ENCODE results near the gene TM4SF18. TPM values are rescaled to one million over a fixed set of nuclear protein-coding genes. Genes with fewer than 3 reads are reported as not detected.

Gene TM4SF18
- total RNA-seq, 1 experiment from 2014 or later = not detected

DNA sequence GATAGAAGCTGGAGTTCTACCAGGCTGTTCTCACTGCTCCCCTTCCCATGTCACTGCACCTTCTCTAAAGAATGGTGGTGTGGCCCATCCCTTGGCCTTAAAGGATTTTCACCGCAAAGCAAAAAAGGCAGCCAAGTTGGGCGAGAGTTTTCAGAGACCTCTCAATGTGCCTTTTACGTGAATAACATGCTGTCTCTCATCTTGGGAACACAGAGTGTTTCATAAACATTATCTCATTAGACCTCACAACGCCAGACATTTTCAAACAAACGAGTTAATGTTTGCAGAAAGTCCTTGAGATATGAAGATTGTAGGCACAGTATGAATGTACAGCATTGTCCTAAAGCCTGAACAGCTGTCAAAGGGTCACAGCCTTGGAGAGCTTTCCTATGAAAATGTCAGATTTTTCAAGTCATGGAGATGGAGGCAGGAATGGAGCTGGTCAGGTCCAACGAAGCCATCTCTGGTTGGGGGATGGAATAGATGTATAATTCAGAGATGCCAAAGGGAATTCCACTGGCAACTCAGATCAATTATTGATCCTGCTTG lies 22.7 kb upstream of the TM4SF18 start:
- TF ChIP-seq, protein P1, sequence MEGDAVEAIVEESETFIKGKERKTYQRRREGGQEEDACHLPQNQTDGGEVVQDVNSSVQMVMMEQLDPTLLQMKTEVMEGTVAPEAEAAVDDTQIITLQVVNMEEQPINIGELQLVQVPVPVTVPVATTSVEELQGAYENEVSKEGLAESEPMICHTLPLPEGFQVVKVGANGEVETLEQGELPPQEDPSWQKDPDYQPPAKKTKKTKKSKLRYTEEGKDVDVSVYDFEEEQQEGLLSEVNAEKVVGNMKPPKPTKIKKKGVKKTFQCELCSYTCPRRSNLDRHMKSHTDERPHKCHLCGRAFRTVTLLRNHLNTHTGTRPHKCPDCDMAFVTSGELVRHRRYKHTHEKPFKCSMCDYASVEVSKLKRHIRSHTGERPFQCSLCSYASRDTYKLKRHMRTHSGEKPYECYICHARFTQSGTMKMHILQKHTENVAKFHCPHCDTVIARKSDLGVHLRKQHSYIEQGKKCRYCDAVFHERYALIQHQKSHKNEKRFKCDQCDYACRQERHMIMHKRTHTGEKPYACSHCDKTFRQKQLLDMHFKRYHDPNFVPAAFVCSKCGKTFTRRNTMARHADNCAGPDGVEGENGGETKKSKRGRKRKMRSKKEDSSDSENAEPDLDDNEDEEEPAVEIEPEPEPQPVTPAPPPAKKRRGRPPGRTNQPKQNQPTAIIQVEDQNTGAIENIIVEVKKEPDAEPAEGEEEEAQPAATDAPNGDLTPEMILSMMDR (IDR thresholded peaks at IDR 0.05; ENCODE audit: unreplicated experiment) = no peak
- Mint-ChIP-seq H3K27ac (ENCODE audit: low read depth, unreplicated experiment) (no peak overlapping the region), H3K4me3 (ENCODE audit: unreplicated experiment) (no peak overlapping the region), H3K4me1 (ENCODE audit: insufficient read depth, unreplicated experiment) (no peaks in the 10 kb centered on the region), H3K27me3 (ENCODE audit: insufficient read depth, unreplicated experiment) (no peaks in the 10 kb centered on the region), H3K36me3 (ENCODE audit: insufficient read depth, unreplicated experiment) (no peaks in the 10 kb centered on the region), H3K9me3 (ENCODE audit: unreplicated experiment) (no peaks in the 10 kb centered on the region)
- ChIA-PET POLR2A (interaction anchor here (0.9 to 2.4 kb wide), 4 partner anchors 15 to 58 kb away, joined by 3 to 9 read pairs (median 6); partner anchors contain the start of gene TM4SF1), CTCF (interaction anchor here (0.6 to 9.7 kb wide), 9 partner anchors 7 to 389 kb away, joined by 3 to 155 read pairs (median 4); partner anchors contain the start of gene TM4SF4)
- no peak for DNase-seq (ENCODE audit: unreplicated experiment)
- no TSS peak for BruUV-seq (replicated peaks)
- intact Hi-C loops (cut with micrococcal nuclease) = no loop called here

DNA sequence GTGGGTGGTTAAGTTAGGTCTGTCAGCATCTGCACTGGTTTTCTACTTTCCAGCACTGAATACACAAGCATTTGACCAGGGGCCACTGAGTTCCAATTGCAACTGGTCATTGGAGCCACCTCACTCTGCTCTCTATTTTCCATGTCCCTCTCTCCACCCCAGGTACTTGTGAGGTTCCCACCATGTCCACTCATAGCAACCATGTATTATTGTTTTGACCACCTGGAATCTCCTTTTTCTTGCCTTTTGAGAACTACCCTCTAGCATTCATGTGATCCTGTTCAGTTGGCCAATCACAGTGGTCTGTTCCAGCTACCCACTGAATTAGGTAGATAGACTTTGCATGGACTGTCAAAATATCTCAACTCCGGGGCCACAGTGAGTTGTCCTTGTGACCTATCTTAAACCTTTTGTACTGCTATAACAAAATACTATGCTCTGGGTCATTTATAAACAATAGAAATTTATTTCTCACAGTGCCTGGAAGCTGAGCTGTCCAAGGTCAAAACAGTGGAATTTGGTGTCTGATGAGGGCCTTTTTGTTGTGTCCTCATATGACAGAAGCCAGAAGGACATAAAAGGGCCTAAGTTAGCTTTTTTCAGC lies 20.2 kb upstream of the TM4SF18 start:
- intact Hi-C loops (cut with micrococcal nuclease) = no loop called here
- POLR2A ChIA-PET = interaction anchor here (0.6 to 2.2 kb wide), 5 partner anchors 17 to 122 kb away, joined by 3 to 8 read pairs (median 4); no protein-coding TSS in a partner anchor
- no peaks in the 10 kb centered on the region for H3K27me3 Mint-ChIP-seq (ENCODE audit: insufficient read depth, unreplicated experiment)
- no peak overlapping the region for H3K4me3 Mint-ChIP-seq (ENCODE audit: unreplicated experiment)
- BruUV-seq (replicated peaks) = no TSS peak
- H3K4me1 Mint-ChIP-seq (ENCODE audit: insufficient read depth, unreplicated experiment) = no peaks in the 10 kb centered on the region
- H3K36me3 Mint-ChIP-seq (ENCODE audit: insufficient read depth, unreplicated experiment) = no peaks in the 10 kb centered on the region
- CTCF ChIA-PET = interaction anchor here (0.6 to 9.7 kb wide), 22 partner anchors 10 to 419 kb away, joined by 3 to 155 read pairs (median 4); partner anchors contain the start of genes TM4SF1 and TM4SF4
- TF ChIP-seq, protein P1 (IDR thresholded peaks at IDR 0.05; ENCODE audit: unreplicated experiment) = no peak
- no peaks in the 10 kb centered on the region for H3K9me3 Mint-ChIP-seq (ENCODE audit: unreplicated experiment)
- no peak for DNase-seq (ENCODE audit: unreplicated experiment)
- no peak overlapping the region for H3K27ac Mint-ChIP-seq (ENCODE audit: low read depth, unreplicated experiment)

DNA sequence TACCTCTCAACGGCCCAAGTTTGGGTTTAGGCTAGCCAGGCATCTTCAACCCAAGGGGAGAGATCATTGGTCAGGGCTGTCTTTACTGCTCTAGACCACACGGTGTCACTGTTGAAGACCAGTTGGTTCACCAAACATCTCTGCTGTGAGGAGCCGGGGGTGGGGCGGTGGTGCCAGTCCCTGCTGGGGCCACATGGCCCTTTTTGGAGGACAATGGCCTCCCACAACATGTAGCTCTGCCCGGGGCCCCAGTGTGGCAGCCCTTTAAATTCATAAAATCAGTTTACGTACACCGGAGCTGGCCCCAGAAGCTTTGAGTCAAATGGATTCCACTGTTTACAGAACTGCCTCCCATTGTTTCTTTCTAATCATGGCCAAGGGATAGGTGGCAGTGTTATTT lies 19.1 kb upstream of the TM4SF18 start:
- CTCF ChIA-PET = interaction anchor here (0.5 to 9.7 kb wide), 35 partner anchors 9 to 1040 kb away, joined by 3 to 155 read pairs (median 4); partner anchors contain the start of genes TM4SF1, TM4SF18 and TM4SF4
- H3K36me3 Mint-ChIP-seq (ENCODE audit: insufficient read depth, unreplicated experiment) = no peaks in the 10 kb centered on the region
- POLR2A ChIA-PET = interaction anchor here (0.7 to 2.2 kb wide), 5 partner anchors 18 to 121 kb away, joined by 3 to 8 read pairs (median 3); no protein-coding TSS in a partner anchor
- no TSS peak for BruUV-seq (replicated peaks)
- TF ChIP-seq, protein P1 (IDR thresholded peaks at IDR 0.05; ENCODE audit: unreplicated experiment) = peak; percentile 89
- no peak overlapping the region for H3K4me3 Mint-ChIP-seq (ENCODE audit: unreplicated experiment)
- no peaks in the 10 kb centered on the region for H3K9me3 Mint-ChIP-seq (ENCODE audit: unreplicated experiment)
- no peak overlapping the region for H3K27ac Mint-ChIP-seq (ENCODE audit: low read depth, unreplicated experiment)
- intact Hi-C loops (cut with micrococcal nuclease) = loop anchor here (1.0 kb wide), 2 partner anchors 41 to 128 kb away; no protein-coding TSS in a partner anchor
- no peaks in the 10 kb centered on the region for H3K4me1 Mint-ChIP-seq (ENCODE audit: insufficient read depth, unreplicated experiment)
- peak; percentile 79 for DNase-seq (ENCODE audit: unreplicated experiment)
- no peaks in the 10 kb centered on the region for H3K27me3 Mint-ChIP-seq (ENCODE audit: insufficient read depth, unreplicated experiment)

DNA sequence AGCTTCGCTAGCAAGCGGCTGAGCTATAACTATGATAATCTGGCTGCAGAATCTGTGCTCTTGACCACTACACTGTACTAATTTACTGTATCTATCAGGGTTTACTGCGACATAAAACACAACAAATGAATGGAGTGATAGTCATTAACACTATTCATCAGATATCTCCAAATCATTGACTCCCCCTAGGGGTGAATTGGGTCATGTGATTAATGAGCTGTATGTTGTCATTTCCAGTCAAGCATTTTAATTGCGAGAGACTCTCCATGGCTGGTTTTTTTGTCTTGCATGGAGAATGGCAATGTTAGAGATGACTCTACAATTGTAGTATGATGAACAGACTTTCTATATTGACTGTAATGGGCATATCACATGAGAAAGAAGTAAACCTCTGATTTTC lies 10.5 kb upstream of the TM4SF18 start:
- no peaks in the 10 kb centered on the region for H3K27me3 Mint-ChIP-seq (ENCODE audit: insufficient read depth, unreplicated experiment)
- BruUV-seq (replicated peaks) = no TSS peak
- no peaks in the 10 kb centered on the region for H3K9me3 Mint-ChIP-seq (ENCODE audit: unreplicated experiment)
- TF ChIP-seq, protein P1 (IDR thresholded peaks at IDR 0.05; ENCODE audit: unreplicated experiment) = no peak
- DNase-seq (ENCODE audit: unreplicated experiment) = peak; percentile 24
- H3K36me3 Mint-ChIP-seq (ENCODE audit: insufficient read depth, unreplicated experiment) = no peaks in the 10 kb centered on the region
- H3K4me3 Mint-ChIP-seq (ENCODE audit: unreplicated experiment) = no peak overlapping the region
- CTCF ChIA-PET = interaction anchor here (0.6 to 2.5 kb wide), 12 partner anchors 9 to 1419 kb away, joined by 3 to 18 read pairs (median 4); partner anchors contain the start of gene SIAH2
- POLR2A ChIA-PET = interaction anchor here (0.6 to 1.0 kb wide), 2 partner anchors 42 to 147 kb away, joined by 3 to 5 read pairs; no protein-coding TSS in a partner anchor
- intact Hi-C loops (cut with micrococcal nuclease) = no loop called here
- H3K27ac Mint-ChIP-seq (ENCODE audit: low read depth, unreplicated experiment) = no peak overlapping the region
- peaks cover 10% of the 10 kb centered on the region for H3K4me1 Mint-ChIP-seq (ENCODE audit: insufficient read depth, unreplicated experiment)

Data from MCF 10A (cell line).